NCI-H2196 (cell line): ENCODE data around the gene HCN4.

Experiments used
- DNase-seq: peaks from one replicate; lab custom pipeline; 2025; ENCODE audit not compliant: unreplicated experiment; lab: John Stamatoyannopoulos, UW

HCN4 gene

GRCh38 chr15:73380661-73381060 is 11.9 kb upstream of the HCN4 start:
- no peak for DNase-seq

- DNase-seq = no peak
Observed at GRCh38 chr15:73378089-73378488, 9.3 kb upstream of the HCN4 start.

- peak; percentile 39 for DNase-seq
Observed at GRCh38 chr15:73375755-73376305, 7.1 kb upstream of the HCN4 start.

- no peak for DNase-seq
Observed at GRCh38 chr15:73375012-73375411, 6.3 kb upstream of the HCN4 start.

DNA sequence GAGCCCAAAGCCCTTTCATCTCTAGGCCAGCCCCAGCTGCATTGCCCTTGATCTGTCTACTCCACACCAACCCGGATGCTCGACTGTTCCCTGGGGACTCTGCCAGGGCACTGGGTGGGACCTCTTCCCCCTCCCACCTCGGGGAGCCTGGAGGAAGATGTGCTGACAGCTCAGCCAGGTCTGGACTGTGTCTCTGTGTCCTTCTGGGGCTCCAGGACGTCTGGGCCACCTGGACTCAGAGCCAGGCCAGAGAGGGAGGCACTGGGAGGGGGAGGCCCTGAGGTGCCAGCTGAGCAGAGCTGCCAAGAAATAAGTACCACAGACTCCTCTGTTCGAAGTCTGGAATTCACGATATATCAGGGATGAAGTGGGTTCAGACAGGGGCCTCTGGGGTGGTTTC is 5.8 kb upstream of the HCN4 start:
- DNase-seq = no peak

- DNase-seq = no peak
Observed at GRCh38 chr15:73373221-73373620, 4.5 kb upstream of the HCN4 start.

DNA sequence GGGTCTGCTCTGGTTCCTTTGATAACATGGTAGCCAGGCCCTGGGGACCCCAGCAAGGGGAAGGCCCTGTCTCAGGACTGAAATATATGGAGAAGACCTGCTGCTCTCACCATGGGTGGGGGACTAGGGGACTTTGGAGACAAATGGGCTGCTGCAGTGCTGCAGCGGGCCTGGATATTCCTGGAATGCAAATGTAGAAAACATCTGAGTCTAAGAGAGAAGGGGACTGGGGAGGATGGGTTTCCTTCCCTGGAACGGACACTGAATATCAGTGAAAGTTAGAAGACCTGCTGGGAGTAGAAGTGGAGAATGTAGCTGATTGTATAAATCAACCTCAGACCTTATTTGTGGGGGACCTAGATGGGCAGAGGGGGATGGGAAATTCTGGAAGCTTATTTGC is 3.1 kb upstream of the HCN4 start:
- DNase-seq = no peak

- no peak for DNase-seq
Observed at GRCh38 chr15:73370151-73370550, 1.4 kb upstream of the HCN4 start.

GRCh38 chr15:73369154-73369694 is 466 bp upstream of the HCN4 start:
- DNase-seq = no peak

- no peak for DNase-seq
Observed at GRCh38 chr15:73367624-73368300, 996 bp downstream of the HCN4 start.

DNA sequence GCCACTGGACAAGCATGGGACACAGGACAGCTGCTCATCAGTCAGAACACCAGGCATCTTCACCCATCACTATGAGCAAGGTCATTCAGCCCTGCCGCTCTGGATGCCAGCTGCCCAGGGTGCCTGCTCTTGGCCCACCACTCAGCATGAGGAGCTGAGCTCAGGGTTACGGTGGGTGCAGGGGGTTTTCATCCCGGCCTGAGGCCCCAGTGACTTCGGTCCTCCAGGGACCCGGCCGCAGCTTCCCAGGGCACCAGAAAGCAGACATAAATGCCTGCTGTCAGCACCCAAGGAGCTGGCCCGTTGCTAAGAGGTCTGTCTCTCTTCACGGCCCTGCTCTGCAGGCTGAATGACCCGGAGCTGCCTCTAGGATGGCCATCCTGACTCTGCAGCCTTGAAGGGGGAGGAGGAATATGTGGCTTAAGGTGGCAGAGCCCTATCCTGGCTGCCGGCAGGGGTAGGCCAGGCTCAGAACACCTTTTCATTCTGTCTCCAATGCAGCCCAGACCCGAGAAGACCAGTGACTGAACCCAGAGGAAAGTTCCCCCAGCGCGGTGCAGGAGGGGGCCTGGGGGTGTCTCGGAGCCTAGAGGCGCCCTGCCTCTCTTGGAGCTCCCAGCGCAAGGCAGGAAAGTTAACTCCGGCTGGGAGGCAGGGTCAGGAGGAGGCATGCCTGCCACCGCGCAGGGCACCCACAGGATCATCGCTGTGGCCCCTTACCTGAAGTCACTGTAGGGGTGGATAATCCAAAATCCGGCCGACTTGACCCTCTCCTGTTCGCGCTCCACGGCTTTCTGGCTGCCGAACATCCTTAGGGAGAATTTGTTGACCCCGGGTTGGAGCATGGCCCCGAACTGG is 1.8 kb downstream of the HCN4 start:
- DNase-seq = no peak

DNA sequence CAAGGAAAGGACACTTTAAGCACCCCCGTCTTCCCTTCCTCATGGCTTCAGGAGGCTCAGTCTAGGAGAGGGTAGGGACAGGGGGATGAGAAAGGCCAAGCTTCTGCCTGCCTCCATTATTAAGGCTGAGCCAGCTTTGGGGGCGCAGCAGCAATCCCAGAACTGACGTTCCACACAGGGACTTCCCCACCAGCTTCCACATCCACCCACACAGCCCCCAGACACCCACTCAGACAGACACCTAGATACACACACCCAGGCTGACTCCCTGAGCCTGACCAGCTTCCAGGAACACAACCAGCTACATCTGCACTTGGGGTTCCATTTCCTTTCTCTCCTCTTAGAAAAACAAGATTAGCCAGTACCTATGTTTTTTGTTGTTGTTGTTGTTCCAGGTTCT is 4.7 kb downstream of the HCN4 start:
- no peak for DNase-seq

- DNase-seq = no peak
Observed at GRCh38 chr15:73362900-73363299, 5.9 kb downstream of the HCN4 start.

- DNase-seq = no peak
Observed at GRCh38 chr15:73361337-73361736, 7.4 kb downstream of the HCN4 start.

- DNase-seq = no peak
Observed at GRCh38 chr15:73359651-73360050, 9.1 kb downstream of the HCN4 start.

DNA sequence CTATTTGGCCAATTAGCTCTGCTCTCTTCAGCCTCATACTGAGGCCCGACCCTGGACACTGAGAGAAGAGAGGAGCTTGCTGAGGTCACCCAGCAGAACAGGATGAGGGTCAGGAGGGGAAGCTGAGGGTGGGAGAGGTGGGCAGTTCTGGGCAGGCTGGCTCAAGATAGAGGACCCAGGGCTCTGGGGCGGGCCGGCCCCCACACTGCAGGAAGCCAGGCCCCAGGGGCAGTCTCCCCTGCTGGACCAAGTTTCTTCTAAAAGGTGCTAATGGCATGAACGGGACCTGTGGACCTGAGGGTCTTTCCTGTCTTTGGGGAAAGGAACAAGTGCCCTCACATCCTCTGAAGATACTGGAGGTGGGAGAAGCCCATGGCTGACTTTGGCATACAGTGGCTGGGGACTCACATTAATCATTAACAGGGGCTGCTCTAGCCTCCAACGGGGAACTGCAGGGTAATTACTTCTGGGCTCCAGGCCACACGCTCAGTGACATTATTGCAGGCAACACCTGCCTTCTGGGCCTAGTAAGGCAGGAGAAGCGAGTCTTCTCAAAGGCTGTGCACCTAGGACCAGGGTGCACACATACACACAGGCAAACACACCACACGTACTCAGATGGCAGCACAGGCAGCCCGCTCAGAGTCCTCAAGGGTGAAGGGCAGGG is 10.6 kb downstream of the HCN4 start:
- no peak for DNase-seq

GRCh38 chr15:73355612-73356265 is 13.0 kb downstream of the HCN4 start:
- no peak for DNase-seq

DNA sequence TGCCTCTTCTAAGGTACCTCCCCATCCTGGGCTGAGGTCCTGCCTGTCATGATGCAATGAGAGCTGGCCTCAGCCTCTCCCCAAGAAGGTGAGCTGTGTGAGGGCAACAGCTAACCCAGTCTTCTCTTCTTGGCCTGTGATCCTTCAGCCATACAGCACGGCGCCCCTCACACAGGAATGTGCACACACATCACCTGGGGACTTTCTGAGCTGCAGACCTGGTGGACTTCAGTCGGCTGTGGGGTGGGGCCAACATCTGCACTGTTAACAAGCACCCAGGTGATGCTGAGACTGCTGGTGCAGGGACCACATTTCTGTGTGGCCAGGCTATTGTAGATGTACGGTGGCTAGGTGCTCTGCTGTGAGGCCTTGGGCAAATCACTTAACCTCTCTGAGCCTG is 14.5 kb downstream of the HCN4 start:
- DNase-seq = no peak

DNA sequence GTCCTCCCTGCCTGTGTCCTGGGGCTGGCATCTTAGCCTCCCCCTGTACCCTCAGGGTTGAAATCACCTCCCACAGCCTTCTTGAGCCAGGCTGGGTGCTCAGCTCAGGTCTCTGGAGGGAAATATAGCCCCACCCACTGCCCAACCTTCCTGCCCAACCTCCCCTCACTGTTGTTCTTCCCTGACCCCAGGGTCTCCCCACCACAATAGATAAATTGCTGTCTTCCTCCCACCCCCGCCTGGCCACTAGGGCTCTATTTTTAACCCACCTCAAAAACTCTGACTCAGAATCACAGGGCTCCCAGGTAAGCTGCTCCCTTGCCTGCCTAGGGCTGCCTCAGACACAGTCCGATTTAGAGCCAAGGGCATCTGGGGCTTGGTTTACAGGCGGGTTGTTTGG is 15.0 kb downstream of the HCN4 start:
- DNase-seq = no peak

DNA sequence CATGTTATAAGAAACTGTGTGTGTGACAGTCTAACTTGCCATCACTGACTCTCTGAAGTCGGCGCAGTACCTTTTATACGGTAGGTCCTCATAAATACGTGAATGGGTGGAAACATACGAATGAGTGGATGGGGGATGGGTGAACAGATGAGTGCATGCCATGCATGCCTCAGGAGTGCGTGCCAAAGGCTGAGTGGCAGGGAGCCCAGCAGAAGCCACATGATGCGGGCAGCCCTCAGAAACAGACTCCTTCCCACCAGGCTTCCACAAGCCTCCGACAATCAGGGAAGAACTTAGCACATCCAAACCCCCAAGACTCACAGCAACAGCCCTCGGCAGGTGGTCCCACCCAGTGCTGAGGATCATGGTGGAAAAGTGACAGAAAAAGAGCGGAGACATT is 16.7 kb downstream of the HCN4 start:
- no peak for DNase-seq

- DNase-seq = no peak
Observed at GRCh38 chr15:73349191-73349590, 19.6 kb downstream of the HCN4 start.
